ENCODE results near the gene RBPJ. TPM values are rescaled to one million over a fixed set of nuclear protein-coding genes. Genes with fewer than 3 reads are reported as not detected.

The RBPJ gene
- total and polyA plus RNA-seq, 7 donors, result 10.6 to 44.4 (median 28.8) TPM

DNA sequence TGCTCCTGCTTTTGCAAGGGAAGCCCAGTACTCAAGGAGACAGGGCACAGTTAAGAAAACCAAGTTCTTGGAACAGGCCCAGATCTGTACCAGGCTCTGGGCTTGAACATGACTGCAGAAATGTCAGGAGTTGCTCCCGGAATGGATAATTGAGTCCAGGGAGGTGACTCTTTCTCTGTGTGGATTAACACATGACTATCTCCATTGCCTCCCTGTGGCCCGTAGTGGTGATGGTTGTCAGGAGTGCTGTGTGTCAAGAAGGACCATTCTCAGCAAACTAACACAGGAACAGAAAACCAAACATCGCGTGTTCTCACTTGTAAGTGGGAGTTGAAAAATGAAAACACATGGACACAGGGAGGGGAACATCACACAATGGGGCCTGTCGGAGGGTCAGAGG, 129.6 kb downstream of the RBPJ start:
- TF ChIP-seq, protein P1, sequence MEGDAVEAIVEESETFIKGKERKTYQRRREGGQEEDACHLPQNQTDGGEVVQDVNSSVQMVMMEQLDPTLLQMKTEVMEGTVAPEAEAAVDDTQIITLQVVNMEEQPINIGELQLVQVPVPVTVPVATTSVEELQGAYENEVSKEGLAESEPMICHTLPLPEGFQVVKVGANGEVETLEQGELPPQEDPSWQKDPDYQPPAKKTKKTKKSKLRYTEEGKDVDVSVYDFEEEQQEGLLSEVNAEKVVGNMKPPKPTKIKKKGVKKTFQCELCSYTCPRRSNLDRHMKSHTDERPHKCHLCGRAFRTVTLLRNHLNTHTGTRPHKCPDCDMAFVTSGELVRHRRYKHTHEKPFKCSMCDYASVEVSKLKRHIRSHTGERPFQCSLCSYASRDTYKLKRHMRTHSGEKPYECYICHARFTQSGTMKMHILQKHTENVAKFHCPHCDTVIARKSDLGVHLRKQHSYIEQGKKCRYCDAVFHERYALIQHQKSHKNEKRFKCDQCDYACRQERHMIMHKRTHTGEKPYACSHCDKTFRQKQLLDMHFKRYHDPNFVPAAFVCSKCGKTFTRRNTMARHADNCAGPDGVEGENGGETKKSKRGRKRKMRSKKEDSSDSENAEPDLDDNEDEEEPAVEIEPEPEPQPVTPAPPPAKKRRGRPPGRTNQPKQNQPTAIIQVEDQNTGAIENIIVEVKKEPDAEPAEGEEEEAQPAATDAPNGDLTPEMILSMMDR (IDR thresholded peaks at IDR 0.05), result no peak
- no peaks in the 10 kb centered on the region for H3K27me3 ChIP-seq (ENCODE audit: insufficient read depth in 3 of 3, low read length in 2 of 3)
- peaks cover 7% of the 10 kb centered on the region for H3K9me3 ChIP-seq
- WGBS, 3 donors, result 77 to 86% (median 83%) methylated on average over 5 of the region's 5 CpGs
- H3K4me3 ChIP-seq, result no peak overlapping the region
- H3K36me3 ChIP-seq (ENCODE audit: insufficient read depth in 1 of 2, low read depth in 1 of 2), result no peaks in the 10 kb centered on the region
- ATAC-seq (no peak), DNase-seq (no peak)
- no peaks in the 10 kb centered on the region for H3K4me1 ChIP-seq
- no peak overlapping the region for H3K27ac ChIP-seq
- intact Hi-C loops (cut with DNase I), result loop anchor here in 1 of 2 donors (10.0 kb wide), 1 partner anchor 264 kb away; no protein-coding TSS in a partner anchor

GRCh38 chr4:26451597-26451996, 130.8 kb downstream of the RBPJ start:
- intact Hi-C loops (cut with DNase I), result loop anchor here in 1 of 2 donors (10.0 kb wide), 1 partner anchor 263 kb away; no protein-coding TSS in a partner anchor
- Histone ChIP-seq H3K36me3 (ENCODE audit: insufficient read depth in 1 of 2, low read depth in 1 of 2) (no peaks in the 10 kb centered on the region), H3K27ac (no peak overlapping the region), H3K4me3 (no peak overlapping the region), H3K4me1 (no peaks in the 10 kb centered on the region), H3K9me3 (peaks cover 7% of the 10 kb centered on the region), H3K27me3 (ENCODE audit: insufficient read depth in 3 of 3, low read length in 2 of 3) (no peaks in the 10 kb centered on the region)
- TF ChIP-seq, protein P1 (IDR thresholded peaks at IDR 0.05), result no peak
- 75 to 83% (median 76%) methylated on average over 3 of the region's 3 CpGs for WGBS, 3 donors
- no peak for DNase-seq
- ATAC-seq, result no peak

GRCh38 chr4:26452565-26453531, 132.0 kb downstream of the RBPJ start:
- H3K4me3 ChIP-seq, result no peak overlapping the region
- no peaks in the 10 kb centered on the region for H3K36me3 ChIP-seq (ENCODE audit: insufficient read depth in 1 of 2, low read depth in 1 of 2)
- no peak for DNase-seq
- no peak overlapping the region for H3K27ac ChIP-seq
- TF ChIP-seq, protein P1 (IDR thresholded peaks at IDR 0.05), result no peak
- no peaks in the 10 kb centered on the region for H3K27me3 ChIP-seq (ENCODE audit: insufficient read depth in 3 of 3, low read length in 2 of 3)
- 71% methylated on average over 15 of the region's 15 CpGs for WGBS, 3 donors
- intact Hi-C loops (cut with DNase I), result loop anchor here in 1 of 2 donors (10.0 kb wide), 1 partner anchor 262 kb away; no protein-coding TSS in a partner anchor
- no peaks in the 10 kb centered on the region for H3K4me1 ChIP-seq
- ATAC-seq, result no peak
- peaks cover 7% of the 10 kb centered on the region for H3K9me3 ChIP-seq

- ATAC-seq (no peak), DNase-seq (no peak)
- intact Hi-C loops (cut with DNase I), result loop anchor here in 1 of 2 donors (10.0 kb wide), 1 partner anchor 260 kb away; no protein-coding TSS in a partner anchor
- Histone ChIP-seq H3K27ac (no peak overlapping the region), H3K27me3 (ENCODE audit: insufficient read depth in 3 of 3, low read length in 2 of 3) (no peaks in the 10 kb centered on the region), H3K4me1 (no peaks in the 10 kb centered on the region), H3K4me3 (no peak overlapping the region), H3K36me3 (ENCODE audit: insufficient read depth in 1 of 2, low read depth in 1 of 2) (no peaks in the 10 kb centered on the region), H3K9me3 (peaks cover 7% of the 10 kb centered on the region)
- WGBS, 3 donors, result 96 to 100% (median 96%) methylated on average over 3 of the region's 3 CpGs
- TF ChIP-seq, protein P1 (IDR thresholded peaks at IDR 0.05), result no peak
Observed at GRCh38 chr4:26454961-26455360, 134.1 kb downstream of the RBPJ start.

Measured in psoas muscle (tissue), 8 donors.